BLaER1 (cell line): ENCODE measurements around the gene SH3GL2.

Source experiments
- H3K27ac ChIP-seq: shearing (Covaris generic); formaldehyde crosslinking; 2 replicates; pipeline ENCODE4 v1.8.1; 2022
- H3K27me3 ChIP-seq: shearing (Covaris generic); formaldehyde crosslinking; 2 replicates; pipeline ENCODE4 v1.8.1; 2022
- H3K36me3 ChIP-seq: shearing (Covaris generic); formaldehyde crosslinking; 2 replicates; pipeline ENCODE4 v1.8.1; 2022
- H3K4me1 ChIP-seq: shearing (Covaris generic); formaldehyde crosslinking; 2 replicates; pipeline ENCODE4 v1.8.1; 2022
- H3K4me2 ChIP-seq: shearing (Covaris generic); formaldehyde crosslinking; 2 replicates; pipeline ENCODE4 v1.8.1; 2022
- H3K4me3 ChIP-seq: shearing (Covaris generic); formaldehyde crosslinking; 2 replicates; pipeline ENCODE4 v1.8.1; 2022
- H3K9ac ChIP-seq: shearing (Covaris generic); formaldehyde crosslinking; 2 replicates; pipeline ENCODE4 v1.8.1; 2022
- H3K9me3 ChIP-seq: shearing (Covaris generic); formaldehyde crosslinking; 2 replicates; pipeline ENCODE4 v1.8.1; 2022
- H4K20me1 ChIP-seq: shearing (Covaris generic); formaldehyde crosslinking; 2 replicates; pipeline ENCODE4 v1.8.1; 2022
- Cebpa-rat ChIP-seq: shearing (Covaris generic); IDR thresholded peaks from 2 replicates; pipeline ENCODE4 v1.8.1; 2022

Gene SH3GL2

DNA sequence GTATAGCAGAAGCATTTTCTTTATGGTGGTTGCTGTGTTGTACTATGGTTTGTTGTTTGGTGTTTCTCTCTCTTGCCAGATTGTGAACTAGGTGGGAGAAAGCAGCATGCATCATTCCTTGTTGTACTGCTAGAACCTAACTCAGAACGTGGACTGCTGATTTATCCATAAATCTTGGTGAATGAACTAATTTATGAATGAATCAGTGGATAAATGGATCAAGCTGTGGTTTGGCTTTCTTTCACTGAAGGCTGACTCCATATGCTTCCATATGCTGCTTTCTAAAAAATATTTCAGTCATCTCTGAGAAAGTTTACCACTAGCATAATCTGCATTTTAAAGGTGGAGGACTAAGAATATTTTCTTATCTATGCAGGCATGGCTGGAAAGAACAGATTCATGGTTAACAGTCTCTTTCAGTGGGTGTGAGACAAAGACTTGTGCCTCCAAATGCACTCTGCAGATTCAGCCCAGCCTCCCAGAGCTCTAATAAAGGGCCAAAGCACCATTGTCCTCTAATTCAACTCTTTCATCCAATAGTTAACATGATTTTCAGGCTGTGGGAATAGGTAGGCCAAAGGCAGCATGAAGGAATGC, 237.7 kb downstream of the SH3GL2 start:
- Histone ChIP-seq H3K4me2 (no peak overlapping the region), H3K27ac (no peak overlapping the region), H3K4me1 (no peaks in the 10 kb centered on the region), H3K4me3 (no peak overlapping the region), H3K27me3 (no peaks in the 10 kb centered on the region), H3K9ac (no peak overlapping the region), H3K36me3 (no peaks in the 10 kb centered on the region), H3K9me3 (no peaks in the 10 kb centered on the region), H4K20me1 (no peaks in the 10 kb centered on the region)
- no peak for TF ChIP-seq Cebpa-rat

DNA sequence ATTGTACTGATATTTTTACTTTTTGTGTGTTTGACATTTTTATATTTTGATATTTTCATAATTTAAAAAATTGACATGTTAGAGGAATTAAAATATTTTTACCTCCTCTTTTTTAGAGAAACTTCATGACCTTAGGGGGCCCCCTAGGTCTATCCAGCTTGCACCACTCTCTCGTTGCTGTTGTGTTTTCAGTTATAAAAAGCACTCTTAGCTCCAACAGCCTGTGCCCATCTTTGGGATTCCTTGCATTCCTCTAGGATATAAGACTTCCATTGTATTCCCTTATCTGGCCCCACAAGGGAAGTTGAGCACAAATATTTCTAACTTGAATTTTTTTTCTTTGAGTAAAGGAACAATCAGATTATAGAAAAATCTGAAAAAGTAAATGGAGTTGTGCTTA, 245.3 kb downstream of the SH3GL2 start:
- Histone ChIP-seq H3K27me3 (no peaks in the 10 kb centered on the region), H3K9ac (no peak overlapping the region), H3K27ac (no peak overlapping the region), H3K4me1 (no peaks in the 10 kb centered on the region), H4K20me1 (no peaks in the 10 kb centered on the region), H3K4me3 (no peak overlapping the region), H3K4me2 (no peak overlapping the region), H3K9me3 (no peaks in the 10 kb centered on the region), H3K36me3 (no peaks in the 10 kb centered on the region)
- no peak for TF ChIP-seq Cebpa-rat

DNA sequence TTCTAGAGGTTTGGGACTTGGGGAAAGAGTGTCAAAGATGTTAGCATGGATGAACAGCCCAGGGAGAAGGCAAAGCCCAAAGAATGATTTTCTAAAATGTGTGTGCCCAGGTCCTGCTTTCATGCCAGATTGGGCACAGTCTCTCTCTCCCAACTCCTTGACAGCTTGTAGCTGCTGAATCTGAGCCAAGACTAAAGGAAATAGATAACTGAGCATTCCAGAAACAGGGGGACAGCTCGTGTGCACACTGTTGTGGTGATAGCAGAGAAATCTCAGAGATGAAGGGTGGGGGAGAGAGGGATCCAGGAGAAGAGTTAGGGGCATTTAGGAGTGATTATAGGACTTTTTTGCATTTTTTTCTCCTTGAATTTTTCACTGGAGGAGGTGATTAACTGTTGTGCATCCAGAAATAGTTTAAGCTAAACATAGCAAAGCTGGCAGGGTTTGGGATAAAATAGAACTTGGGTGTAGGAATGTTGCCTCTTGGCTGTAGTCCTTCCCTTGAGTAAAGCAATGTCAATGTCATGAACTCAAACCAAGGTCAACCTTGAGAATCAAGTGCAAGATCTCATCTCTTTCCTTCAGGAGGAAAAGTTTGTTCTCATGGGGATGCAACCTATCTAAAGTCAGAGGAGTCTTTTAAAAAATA, 245.9 kb downstream of the SH3GL2 start:
- H3K36me3 ChIP-seq, result no peaks in the 10 kb centered on the region
- H3K27ac ChIP-seq, result no peak overlapping the region
- H3K4me1 ChIP-seq, result no peaks in the 10 kb centered on the region
- no peaks in the 10 kb centered on the region for H4K20me1 ChIP-seq
- no peaks in the 10 kb centered on the region for H3K27me3 ChIP-seq
- no peak overlapping the region for H3K9ac ChIP-seq
- no peak for TF ChIP-seq Cebpa-rat
- no peaks in the 10 kb centered on the region for H3K9me3 ChIP-seq
- no peak overlapping the region for H3K4me2 ChIP-seq
- H3K4me3 ChIP-seq, result no peak overlapping the region

DNA sequence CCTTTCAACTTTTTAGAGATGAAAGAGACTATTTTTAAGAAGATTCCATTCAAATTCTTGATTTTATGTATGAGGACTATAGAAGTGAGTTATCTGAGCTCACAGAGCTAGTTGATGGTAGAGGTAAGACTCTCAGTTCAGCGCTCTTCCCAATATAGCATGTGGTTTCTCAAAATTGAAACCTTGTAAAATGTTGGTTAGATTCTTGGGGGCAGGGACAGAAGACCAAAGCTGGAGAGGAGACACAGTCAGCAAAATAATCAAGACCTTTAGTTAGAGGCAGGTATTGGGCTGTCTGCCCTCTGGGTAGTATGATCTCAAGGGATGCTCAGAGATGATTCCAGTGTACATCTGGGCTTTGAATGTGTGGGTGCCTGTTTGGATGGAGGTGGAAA, 246.4 kb downstream of the SH3GL2 start:
- H4K20me1 ChIP-seq, result no peaks in the 10 kb centered on the region
- no peak overlapping the region for H3K4me2 ChIP-seq
- TF ChIP-seq Cebpa-rat, result no peak
- H3K9ac ChIP-seq, result no peak overlapping the region
- H3K27me3 ChIP-seq, result no peaks in the 10 kb centered on the region
- H3K36me3 ChIP-seq, result no peaks in the 10 kb centered on the region
- no peaks in the 10 kb centered on the region for H3K9me3 ChIP-seq
- H3K4me1 ChIP-seq, result no peaks in the 10 kb centered on the region
- H3K27ac ChIP-seq, result no peak overlapping the region
- no peak overlapping the region for H3K4me3 ChIP-seq

DNA sequence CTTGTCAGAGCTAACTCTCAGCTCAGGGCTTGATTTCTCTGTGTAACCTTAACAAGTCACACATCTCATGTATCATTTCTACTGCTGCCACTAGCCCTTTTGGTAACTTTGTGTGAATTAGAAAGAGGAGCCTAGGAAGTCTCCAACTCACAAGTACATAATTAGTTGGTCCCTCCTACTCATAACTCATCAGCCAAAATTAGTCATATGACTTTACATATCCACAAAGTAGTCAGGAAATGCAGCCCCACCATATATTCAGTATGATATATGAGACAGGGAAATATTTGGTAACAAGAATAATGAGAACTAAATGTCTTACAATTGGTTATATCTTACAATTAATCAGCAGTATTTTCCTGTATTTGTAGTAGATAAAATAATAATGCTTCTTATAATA, 250.2 kb downstream of the SH3GL2 start:
- H3K9ac ChIP-seq, result no peak overlapping the region
- no peak for TF ChIP-seq Cebpa-rat
- H3K4me3 ChIP-seq, result no peak overlapping the region
- no peaks in the 10 kb centered on the region for H3K4me1 ChIP-seq
- no peak overlapping the region for H3K27ac ChIP-seq
- no peaks in the 10 kb centered on the region for H4K20me1 ChIP-seq
- no peaks in the 10 kb centered on the region for H3K36me3 ChIP-seq
- no peaks in the 10 kb centered on the region for H3K9me3 ChIP-seq
- H3K27me3 ChIP-seq, result no peaks in the 10 kb centered on the region
- H3K4me2 ChIP-seq, result no peak overlapping the region

DNA sequence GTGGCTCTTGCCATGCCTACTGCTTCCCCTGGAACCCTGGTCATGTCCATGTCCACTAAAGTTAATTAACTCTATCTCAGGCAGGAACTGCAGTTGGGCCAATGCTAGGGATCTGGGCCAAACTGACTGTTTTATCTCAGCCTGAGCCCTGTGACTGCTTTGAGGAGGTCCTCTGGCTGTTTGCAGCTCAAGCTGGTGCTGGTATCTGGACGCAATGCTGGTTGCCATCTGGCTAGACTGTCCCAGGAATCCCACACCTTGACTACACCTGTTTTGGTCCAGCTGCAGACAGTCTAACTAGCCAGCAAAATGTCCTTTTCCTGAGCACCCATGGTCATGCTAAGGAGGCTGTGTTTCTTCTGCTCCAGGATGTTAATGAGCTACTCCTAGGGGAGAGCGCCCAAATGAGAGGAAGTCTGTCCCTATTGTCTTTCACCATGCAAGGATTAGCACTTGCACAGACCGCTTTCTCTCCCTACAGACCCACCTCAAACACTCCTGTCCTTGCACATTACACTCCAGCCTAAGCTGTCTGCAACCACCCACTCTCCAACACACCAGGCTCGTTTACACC, 251.0 kb downstream of the SH3GL2 start:
- no peaks in the 10 kb centered on the region for H3K4me1 ChIP-seq
- no peak for TF ChIP-seq Cebpa-rat
- no peaks in the 10 kb centered on the region for H3K9me3 ChIP-seq
- H3K27me3 ChIP-seq, result no peaks in the 10 kb centered on the region
- H3K4me3 ChIP-seq, result no peak overlapping the region
- no peak overlapping the region for H3K4me2 ChIP-seq
- H3K27ac ChIP-seq, result no peak overlapping the region
- no peak overlapping the region for H3K9ac ChIP-seq
- H4K20me1 ChIP-seq, result no peaks in the 10 kb centered on the region
- no peaks in the 10 kb centered on the region for H3K36me3 ChIP-seq

DNA sequence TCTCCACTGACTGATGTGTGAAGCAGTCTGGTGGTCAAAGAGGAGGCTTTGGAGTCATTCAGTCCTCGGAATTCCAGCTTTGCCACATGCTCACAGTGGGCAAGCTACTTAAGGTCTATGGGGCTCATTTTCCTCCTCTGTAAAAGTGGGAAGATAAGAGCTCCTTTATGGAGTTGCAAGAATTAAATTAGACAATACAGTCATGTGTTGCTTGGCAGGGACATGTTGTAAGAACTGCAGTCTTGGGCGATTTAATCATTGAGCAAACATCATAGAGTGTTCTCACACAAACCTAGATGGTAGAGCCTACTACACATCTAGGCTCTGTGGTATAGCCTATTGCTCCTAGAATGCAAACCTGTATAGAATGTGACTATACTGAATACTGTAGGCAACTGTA, 253.9 kb downstream of the SH3GL2 start:
- H3K36me3 ChIP-seq, result no peaks in the 10 kb centered on the region
- no peak overlapping the region for H3K4me3 ChIP-seq
- H3K9me3 ChIP-seq, result no peaks in the 10 kb centered on the region
- H3K27me3 ChIP-seq, result no peaks in the 10 kb centered on the region
- H3K27ac ChIP-seq, result no peak overlapping the region
- no peak for TF ChIP-seq Cebpa-rat
- no peak overlapping the region for H3K9ac ChIP-seq
- H4K20me1 ChIP-seq, result no peaks in the 10 kb centered on the region
- no peak overlapping the region for H3K4me2 ChIP-seq
- H3K4me1 ChIP-seq, result no peaks in the 10 kb centered on the region

DNA sequence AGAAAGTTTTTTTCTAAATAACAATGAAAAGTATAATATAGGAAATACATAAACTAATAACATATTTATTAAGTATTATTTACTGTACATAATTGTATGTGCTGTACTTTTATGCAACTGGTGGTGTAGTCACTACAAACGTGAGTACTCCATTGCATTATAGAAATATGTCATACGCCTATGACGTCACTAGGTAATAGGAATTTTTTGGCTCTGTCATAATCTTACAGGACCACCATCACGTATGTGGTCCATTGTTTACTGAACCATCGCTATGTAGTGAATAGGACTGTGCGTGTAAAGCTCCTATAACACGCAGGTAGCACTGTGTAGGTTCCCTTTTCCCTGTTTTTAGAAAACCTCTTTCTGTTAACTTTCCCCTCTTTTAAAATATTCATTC, 255.0 kb downstream of the SH3GL2 start:
- no peak for TF ChIP-seq Cebpa-rat
- H3K27me3 ChIP-seq, result no peaks in the 10 kb centered on the region
- no peaks in the 10 kb centered on the region for H3K9me3 ChIP-seq
- H3K4me3 ChIP-seq, result no peak overlapping the region
- no peaks in the 10 kb centered on the region for H3K4me1 ChIP-seq
- no peaks in the 10 kb centered on the region for H4K20me1 ChIP-seq
- no peak overlapping the region for H3K4me2 ChIP-seq
- no peak overlapping the region for H3K27ac ChIP-seq
- no peak overlapping the region for H3K9ac ChIP-seq
- H3K36me3 ChIP-seq, result no peaks in the 10 kb centered on the region

DNA sequence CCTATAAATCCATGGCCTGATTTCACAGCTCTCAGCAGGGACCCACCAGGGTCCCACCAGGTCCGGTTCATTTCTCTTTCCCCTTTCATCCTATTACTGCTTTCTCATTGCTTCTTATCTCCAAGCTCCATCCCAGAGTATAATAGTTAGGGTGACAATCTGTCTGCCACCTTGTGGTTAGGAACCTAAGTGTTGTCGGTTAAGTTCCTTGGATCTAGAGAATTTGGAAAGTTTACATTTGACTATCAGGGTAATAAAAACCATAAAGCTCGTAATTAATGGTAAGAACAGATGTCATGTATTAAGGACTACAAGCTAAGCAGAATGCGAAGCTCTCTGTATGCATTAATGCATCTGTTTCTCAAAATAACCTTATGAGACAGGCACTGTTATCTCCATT, 259.1 kb downstream of the SH3GL2 start:
- no peak for TF ChIP-seq Cebpa-rat
- Histone ChIP-seq H3K4me1 (no peaks in the 10 kb centered on the region), H3K27me3 (no peaks in the 10 kb centered on the region), H3K9ac (no peak overlapping the region), H3K4me3 (no peak overlapping the region), H3K4me2 (no peak overlapping the region), H3K27ac (no peak overlapping the region), H4K20me1 (no peaks in the 10 kb centered on the region), H3K36me3 (no peaks in the 10 kb centered on the region), H3K9me3 (no peaks in the 10 kb centered on the region)

DNA sequence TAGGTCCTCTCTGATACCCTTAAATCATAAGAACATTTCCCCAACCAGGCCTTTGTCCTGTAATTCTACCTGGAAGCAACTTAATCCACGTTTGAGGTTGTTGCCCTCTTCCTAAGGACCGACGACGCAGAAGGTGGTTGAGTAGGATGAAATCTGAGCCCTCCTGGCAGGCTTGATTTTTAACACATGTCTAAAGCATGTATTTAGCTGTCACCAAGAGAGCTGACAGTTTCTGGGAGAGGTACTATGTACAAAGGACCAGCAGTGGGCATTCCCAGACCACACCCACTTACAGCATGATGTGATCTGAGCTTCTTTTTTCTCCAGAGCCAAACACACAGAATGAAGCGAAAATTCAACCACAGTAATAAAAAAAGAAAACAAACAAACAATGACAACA, 260.9 kb downstream of the SH3GL2 start:
- no peak for TF ChIP-seq Cebpa-rat
- no peak overlapping the region for H3K4me3 ChIP-seq
- H4K20me1 ChIP-seq, result no peaks in the 10 kb centered on the region

More for the DNA sequence above, 260.9 kb downstream of the SH3GL2 start:
- no peaks in the 10 kb centered on the region for H3K4me1 ChIP-seq
- no peak overlapping the region for H3K9ac ChIP-seq
- no peak overlapping the region for H3K27ac ChIP-seq
- no peak overlapping the region for H3K4me2 ChIP-seq
- peaks cover 12% of the 10 kb centered on the region for H3K9me3 ChIP-seq
- H3K36me3 ChIP-seq, result no peaks in the 10 kb centered on the region
- no peaks in the 10 kb centered on the region for H3K27me3 ChIP-seq
